Gastrocnemius medialis (tissue), 4 donors: ENCODE measurements around the gene PCDHA9. TPM values are rescaled to one million over a fixed set of nuclear protein-coding genes. Genes with fewer than 3 reads are reported as not detected.
A peak's percentile ranks its signal among the peaks of the same experiment; 100 is the strongest.
"Not testable (repeated sequence)": the region's sequence is repeated elsewhere in the genome, so short reads cannot be mapped to it uniquely, and the experiment has no call there.

Experiments used
- ATAC-seq, 2 donors: fragments of 150-250 bp; one replicate each; pipeline ENCODE4 v1.9.1; 2016
- DNase-seq, 2 donors: peaks; one replicate each; pipeline ENCODE4 v3.0.0-alpha.2; 2019
- H3K27ac ChIP-seq, 4 donors: fragments of 200-600 bp; sonication (generic); 1 replicate in 1 of 4; 2 replicates in 3 of 4; pipeline ENCODE4 v1.5.1; 2016 to 2018; ENCODE audit warnings: mild to moderate bottlenecking in 2 of 4, moderate library complexity in 1 of 4
- H3K27me3 ChIP-seq, 3 donors: fragments of 200-600 bp; sonication (generic) in 2 of 3; 1 replicate in 1 of 3; 2 replicates in 2 of 3; pipeline versions ENCODE4 v1.5.1 to v1.6.0; 2016 to 2019; ENCODE audit warnings: mild to moderate bottlenecking in 1 of 3, moderate library complexity in 1 of 3
- H3K36me3 ChIP-seq, 2 donors: fragments of 200-600 bp; sonication (generic) in 1 of 2; one replicate each; pipeline ENCODE4 v1.5.1; 2017 to 2018
- H3K4me1 ChIP-seq, 2 donors: fragments of 200-600 bp; sonication (generic) in 1 of 2; one replicate each; pipeline ENCODE4 v1.5.1; 2016 to 2017; ENCODE audit warnings: mild to moderate bottlenecking in 2 of 2
- H3K4me3 ChIP-seq, 4 donors: fragments of 200-600 bp; sonication (generic) in 3 of 4; 1 replicate in 1 of 4; 2 replicates in 3 of 4; pipeline ENCODE4 v1.5.1; 2016 to 2019; ENCODE audit warnings: mild to moderate bottlenecking in 2 of 4
- H3K9me3 ChIP-seq, 3 donors: fragments of 200-600 bp; sonication (generic) in 2 of 3; 1 replicate in 1 of 3; 2 replicates in 2 of 3; pipeline ENCODE4 v1.5.1; 2016 to 2019
- POLR2A ChIP-seq, 2 donors: fragments of 450-650 bp; IDR thresholded peaks; one replicate each; pipeline ENCODE4 v1.6.1; 2017; ENCODE audit warnings: antibody characterized with exemption in 2 of 2, mild to moderate bottlenecking in 2 of 2, moderate library complexity in 2 of 2
- in situ Hi-C, 4 donors: fragments of 200-750 bp; cut with MboI; loops; one replicate each; pipeline versions ENCODE4 v1.15.0 to v1.8.0; 2017; ENCODE audit warnings: low sequenced_read_pairs in 4 of 4
- intact Hi-C: fragments of 100-400 bp; cut with DNase I; formaldehyde crosslinking; loops from one replicate; pipeline ENCODE4 v1.15.1; 2023; ENCODE audit warnings: low total_unique reads
- total RNA-seq, 4 donors: library from RNA; depleted of rRNA; stranded (reverse); fragments of >200 nt; gene quantifications; one replicate each; pipeline versions ENCODE4 v1.1.0 to v1.2.3, GENCODE V29; 2016
- TF ChIP-seq, protein P1 (sequence below), 5 experiments: fragments of 450-650 bp in 3 of 5; fragments of 200-600 bp in 2 of 5; sonication (generic) in 2 of 5; IDR thresholded peaks in 4 of 5; conservative IDR thresholded peaks in 1 of 5; 1 replicate in 4 of 5; 2 replicates in 1 of 5; pipeline ENCODE4 v1.5.1; 2016 to 2019; ENCODE audit warnings: antibody characterized with exemption in 5 of 5, mild to moderate bottlenecking in 3 of 5, moderate library complexity in 3 of 5

Gene PCDHA9
- total RNA-seq, 4 donors from 2014 or later: 0.07 TPM; not detected in 2

DNA sequence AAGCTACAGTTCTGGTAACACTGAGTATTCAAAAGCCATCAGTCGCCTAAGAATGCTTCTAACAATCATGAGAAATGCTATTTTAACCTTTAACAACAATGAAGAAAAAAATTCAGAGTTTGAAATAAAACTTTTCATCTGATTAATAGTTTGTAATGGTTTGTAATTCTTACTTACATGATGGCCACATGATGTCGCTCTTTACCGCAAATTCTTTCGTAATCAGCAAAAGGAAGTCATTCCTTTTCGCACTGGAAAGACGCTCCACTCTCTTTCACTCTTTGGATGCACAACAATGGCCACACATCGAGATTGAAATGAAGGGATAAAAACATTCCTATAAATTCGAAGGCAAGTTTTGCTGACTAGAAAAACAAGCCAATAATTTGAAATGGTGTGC is 14.2 kb upstream of the PCDHA9 start, which contains the start of gene PCDHA7:
PCDHA7 (plus strand) TSS at position 277 of the 400 bp plus-strand sequence; CDS start at position 392, 115 bp downstream.
- intact Hi-C loops (no loop called here), in situ Hi-C loops (no loop called here)
- no peaks in the 10 kb centered on the region for H3K4me1 ChIP-seq
- H3K27ac ChIP-seq: no peak within 1 kb of the TSS
- TF ChIP-seq POLR2A (IDR thresholded peaks at IDR 0.05): no peak
- TF ChIP-seq, protein P1, sequence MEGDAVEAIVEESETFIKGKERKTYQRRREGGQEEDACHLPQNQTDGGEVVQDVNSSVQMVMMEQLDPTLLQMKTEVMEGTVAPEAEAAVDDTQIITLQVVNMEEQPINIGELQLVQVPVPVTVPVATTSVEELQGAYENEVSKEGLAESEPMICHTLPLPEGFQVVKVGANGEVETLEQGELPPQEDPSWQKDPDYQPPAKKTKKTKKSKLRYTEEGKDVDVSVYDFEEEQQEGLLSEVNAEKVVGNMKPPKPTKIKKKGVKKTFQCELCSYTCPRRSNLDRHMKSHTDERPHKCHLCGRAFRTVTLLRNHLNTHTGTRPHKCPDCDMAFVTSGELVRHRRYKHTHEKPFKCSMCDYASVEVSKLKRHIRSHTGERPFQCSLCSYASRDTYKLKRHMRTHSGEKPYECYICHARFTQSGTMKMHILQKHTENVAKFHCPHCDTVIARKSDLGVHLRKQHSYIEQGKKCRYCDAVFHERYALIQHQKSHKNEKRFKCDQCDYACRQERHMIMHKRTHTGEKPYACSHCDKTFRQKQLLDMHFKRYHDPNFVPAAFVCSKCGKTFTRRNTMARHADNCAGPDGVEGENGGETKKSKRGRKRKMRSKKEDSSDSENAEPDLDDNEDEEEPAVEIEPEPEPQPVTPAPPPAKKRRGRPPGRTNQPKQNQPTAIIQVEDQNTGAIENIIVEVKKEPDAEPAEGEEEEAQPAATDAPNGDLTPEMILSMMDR (IDR thresholded peaks at IDR 0.05 in 4 of 5, conservative IDR thresholded peaks at IDR 0.05 in 1 of 5): no peak
- H3K36me3 ChIP-seq: no peaks in the 10 kb centered on the region
- ATAC-seq (no peak), DNase-seq (no peak)
- H3K4me3 ChIP-seq: peak within 1 kb of the TSS in 1 of 4 donors; percentile 28
- H3K9me3 ChIP-seq: no peaks in the 10 kb centered on the region
- peaks cover 0 to 10% (median 7%) of the 10 kb centered on the region in 3 donors for H3K27me3 ChIP-seq

GRCh38 chr5:140834439-140835008 is 13.7 kb upstream of the PCDHA9 start:
- H3K36me3 ChIP-seq, H3K4me1 ChIP-seq, in situ Hi-C loops, H3K27ac ChIP-seq, ATAC-seq, DNase-seq, H3K9me3 ChIP-seq, intact Hi-C loops: not testable (repeated sequence)
- Histone ChIP-seq H3K27me3 (peaks cover 0 to 13% (median 11%) of the 10 kb centered on the region in 3 donors), H3K4me3 (peak overlapping the region in 1 of 4 donors; percentile 28)

GRCh38 chr5:140835622-140836510 is 12.3 kb upstream of the PCDHA9 start:
- ATAC-seq: no peak
- Histone ChIP-seq H3K27ac (no peak overlapping the region), H3K4me3 (no peak overlapping the region), H3K27me3 (peaks cover 0 to 13% (median 11%) of the 10 kb centered on the region in 3 donors), H3K9me3 (peaks cover 0 to 8% (median 0%) of the 10 kb centered on the region in 3 donors), H3K4me1 (no peaks in the 10 kb centered on the region), H3K36me3 (no peaks in the 10 kb centered on the region)
- no peak for DNase-seq
- intact Hi-C loops (no loop called here), in situ Hi-C loops (no loop called here)
- TF ChIP-seq, protein P1 (IDR thresholded peaks at IDR 0.05 in 4 of 5, conservative IDR thresholded peaks at IDR 0.05 in 1 of 5): no peak
- no peak for TF ChIP-seq POLR2A (IDR thresholded peaks at IDR 0.05)

DNA sequence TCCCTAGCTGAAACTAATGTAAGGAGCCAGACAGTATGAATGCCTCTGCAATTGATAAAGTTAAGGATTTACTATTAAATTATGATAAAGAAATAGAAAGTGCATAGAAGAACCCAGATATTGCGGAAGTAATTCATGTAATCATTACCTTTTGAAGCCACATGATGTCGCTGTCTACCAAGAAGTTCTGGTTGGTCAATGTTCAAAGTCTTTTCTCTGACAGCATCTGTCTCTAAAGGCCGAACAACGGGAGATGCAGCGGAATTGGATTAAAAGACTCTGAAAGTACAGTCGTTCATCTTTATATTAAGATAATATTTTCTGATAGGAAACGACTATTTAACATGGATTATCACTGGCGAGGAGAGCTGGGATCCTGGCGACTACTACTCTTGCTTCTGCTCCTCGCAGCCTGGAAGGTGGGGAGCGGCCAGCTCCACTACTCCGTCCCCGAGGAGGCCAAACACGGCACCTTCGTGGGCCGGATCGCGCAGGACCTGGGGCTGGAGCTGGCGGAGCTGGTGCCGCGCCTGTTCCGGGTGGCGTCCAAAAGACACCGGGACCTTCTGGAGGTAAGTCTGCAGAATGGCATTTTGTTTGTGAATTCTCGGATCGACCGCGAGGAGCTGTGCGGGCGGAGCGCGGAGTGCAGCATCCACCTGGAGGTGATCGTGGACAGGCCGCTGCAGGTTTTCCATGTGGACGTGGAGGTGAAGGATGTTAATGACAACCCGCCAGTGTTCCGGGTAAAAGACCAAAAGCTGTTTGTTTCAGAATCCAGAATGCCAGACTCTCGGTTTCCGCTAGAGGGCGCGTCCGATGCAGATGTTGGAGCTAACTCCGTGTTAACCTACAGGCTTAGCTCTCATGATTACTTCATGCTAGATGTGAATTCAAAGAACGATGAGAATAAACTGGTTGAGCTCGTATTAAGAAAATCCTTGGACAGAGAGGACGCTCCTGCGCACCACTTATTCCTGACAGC is 6.9 kb upstream of the PCDHA9 start, which contains the start of gene PCDHA8:
PCDHA8 (plus strand) TSS at position 210 of the 985 bp plus-strand sequence; CDS start at position 345, 135 bp downstream.
- in situ Hi-C loops (no loop called here), intact Hi-C loops (no loop called here)
- no peak within 1 kb of the TSS for H3K27ac ChIP-seq
- no peaks in the 10 kb centered on the region for H3K36me3 ChIP-seq
- H3K9me3 ChIP-seq: peaks cover 0 to 9% (median 0%) of the 10 kb centered on the region in 3 donors
- no peaks in the 10 kb centered on the region for H3K4me1 ChIP-seq
- TF ChIP-seq, protein P1 (IDR thresholded peaks at IDR 0.05 in 4 of 5, conservative IDR thresholded peaks at IDR 0.05 in 1 of 5): no peak
- no peak for TF ChIP-seq POLR2A (IDR thresholded peaks at IDR 0.05)
- no peak within 1 kb of the TSS for H3K4me3 ChIP-seq
- H3K27me3 ChIP-seq: peaks cover 0 to 6% (median 3%) of the 10 kb centered on the region in 3 donors
- no peak for ATAC-seq
- DNase-seq: no peak
